ENCODE results near the gene MEIS1.

The MEIS1 gene

DNA sequence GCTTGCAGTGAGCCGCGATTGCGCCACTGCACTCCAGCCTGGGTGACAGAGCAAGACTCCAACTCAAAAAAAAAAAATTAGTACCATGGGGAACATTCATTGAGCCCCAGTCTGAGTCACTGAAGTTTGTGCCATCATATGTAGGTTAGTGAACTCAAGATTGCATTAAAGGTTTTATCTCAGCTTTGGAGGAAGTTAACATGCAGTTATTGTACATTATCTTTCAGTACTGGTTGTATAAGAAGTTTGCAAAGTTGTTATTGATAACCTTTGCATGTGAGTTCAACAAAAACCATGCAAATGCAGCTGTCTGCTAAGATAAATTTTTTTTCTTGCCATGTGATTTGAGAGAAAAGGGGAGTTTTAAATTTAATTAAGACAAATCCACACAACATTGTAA is 95.7 kb downstream of the MEIS1 start:
- in situ Hi-C loops (cut with HindIII; ENCODE audit: low sequenced_read_pairs), result no loop called here

DNA sequence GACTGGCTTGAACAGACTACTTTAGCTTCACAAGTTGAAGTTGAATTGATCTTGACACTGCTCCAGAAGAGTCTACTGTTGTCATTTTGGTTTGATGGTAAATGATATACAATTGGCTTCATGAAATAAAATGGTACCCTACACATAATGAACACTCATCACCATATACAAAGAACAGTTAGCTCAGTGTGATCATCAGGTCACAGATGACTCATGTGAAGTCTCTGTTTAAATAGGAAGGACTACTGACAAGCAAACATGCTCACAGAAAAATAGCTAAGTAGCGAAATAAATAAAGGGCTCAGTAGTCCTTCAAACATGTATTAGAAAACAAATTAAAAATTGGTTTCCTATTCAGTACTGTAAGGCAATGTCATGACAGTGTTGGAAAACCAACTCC is 96.2 kb downstream of the MEIS1 start:
- in situ Hi-C loops (cut with HindIII; ENCODE audit: low sequenced_read_pairs), result no loop called here

DNA sequence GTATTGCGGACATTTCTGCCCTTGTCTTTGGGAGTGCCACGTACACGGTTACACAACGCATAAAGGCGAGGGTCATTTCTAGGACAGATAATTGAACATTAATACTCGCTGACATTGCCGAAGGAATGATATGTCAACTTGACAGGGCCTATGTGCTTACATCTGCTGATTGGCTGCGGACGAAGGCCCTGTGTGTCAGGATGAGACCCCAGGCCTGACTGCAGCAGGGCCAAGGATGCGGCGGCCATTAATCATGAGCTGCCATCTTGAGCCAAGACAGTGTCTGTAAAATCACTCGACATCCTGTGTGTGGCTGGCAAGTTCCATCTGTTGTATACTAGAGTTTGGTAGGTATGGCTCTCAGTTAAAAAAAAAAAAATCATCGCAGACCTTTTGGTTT is 96.6 kb downstream of the MEIS1 start:
- in situ Hi-C loops (cut with HindIII; ENCODE audit: low sequenced_read_pairs), result no loop called here

DNA sequence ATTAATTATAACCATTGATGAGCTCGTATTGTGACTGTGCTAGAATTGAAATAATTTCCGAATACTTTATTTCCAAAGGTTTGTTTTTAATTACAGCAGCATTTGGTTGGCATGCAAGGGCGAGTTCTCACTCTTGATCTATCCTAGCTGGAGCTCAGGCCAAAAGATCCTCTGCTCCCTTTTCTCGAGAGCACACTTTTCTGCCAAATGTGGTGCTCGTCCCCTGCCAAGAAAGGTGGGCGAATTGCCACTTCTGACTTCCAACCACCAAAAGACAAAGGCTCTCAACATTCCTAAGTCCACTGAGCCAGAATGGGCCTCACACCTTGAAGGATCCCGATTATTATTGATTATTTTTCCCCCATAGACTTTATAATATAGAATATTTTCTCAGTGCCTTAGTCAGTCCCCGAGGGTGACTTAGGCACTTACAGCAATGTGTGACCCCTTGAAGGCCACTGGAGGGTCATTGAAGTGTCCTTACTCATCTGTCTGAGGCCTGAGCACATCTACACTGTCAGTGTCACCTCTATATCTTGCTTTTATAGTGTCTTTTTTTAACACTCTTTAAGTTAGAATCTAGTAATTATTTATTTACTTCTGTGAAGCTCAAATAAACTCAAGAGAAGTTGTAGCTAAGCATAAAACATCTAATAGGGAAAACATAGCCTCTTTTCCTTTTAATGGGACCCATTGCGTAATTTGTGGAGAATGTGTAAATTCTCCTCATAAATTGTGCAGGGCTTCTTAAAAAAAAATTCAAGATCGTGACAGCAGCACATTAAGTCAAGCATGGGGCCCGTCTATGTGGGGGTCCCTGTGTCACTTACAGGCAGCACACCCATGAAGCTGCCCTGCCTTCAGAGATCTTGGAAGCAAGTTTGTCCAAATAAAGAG is 98.3 kb downstream of the MEIS1 start:
- in situ Hi-C loops (cut with HindIII; ENCODE audit: low sequenced_read_pairs), result no loop called here

DNA sequence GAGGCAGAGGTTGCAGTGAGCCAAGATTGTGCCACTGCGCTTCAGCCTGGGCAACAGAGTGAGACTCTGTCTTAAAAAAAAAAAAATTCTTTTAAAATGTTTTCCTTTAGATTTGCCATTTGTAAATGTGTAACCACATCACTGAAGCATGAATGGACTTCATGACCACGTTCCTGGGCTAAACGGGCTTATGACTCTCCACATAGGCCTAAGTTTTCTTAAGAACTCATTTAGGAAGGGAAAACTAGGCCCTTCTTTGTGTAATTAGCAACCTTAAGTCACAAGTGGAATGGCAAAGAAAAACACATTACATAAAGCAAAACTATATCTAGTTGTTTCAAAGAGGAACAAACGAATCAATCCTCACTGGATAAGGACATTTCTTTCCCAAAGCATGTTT is 99.5 kb downstream of the MEIS1 start:
- in situ Hi-C loops (cut with HindIII; ENCODE audit: low sequenced_read_pairs), result no loop called here

DNA sequence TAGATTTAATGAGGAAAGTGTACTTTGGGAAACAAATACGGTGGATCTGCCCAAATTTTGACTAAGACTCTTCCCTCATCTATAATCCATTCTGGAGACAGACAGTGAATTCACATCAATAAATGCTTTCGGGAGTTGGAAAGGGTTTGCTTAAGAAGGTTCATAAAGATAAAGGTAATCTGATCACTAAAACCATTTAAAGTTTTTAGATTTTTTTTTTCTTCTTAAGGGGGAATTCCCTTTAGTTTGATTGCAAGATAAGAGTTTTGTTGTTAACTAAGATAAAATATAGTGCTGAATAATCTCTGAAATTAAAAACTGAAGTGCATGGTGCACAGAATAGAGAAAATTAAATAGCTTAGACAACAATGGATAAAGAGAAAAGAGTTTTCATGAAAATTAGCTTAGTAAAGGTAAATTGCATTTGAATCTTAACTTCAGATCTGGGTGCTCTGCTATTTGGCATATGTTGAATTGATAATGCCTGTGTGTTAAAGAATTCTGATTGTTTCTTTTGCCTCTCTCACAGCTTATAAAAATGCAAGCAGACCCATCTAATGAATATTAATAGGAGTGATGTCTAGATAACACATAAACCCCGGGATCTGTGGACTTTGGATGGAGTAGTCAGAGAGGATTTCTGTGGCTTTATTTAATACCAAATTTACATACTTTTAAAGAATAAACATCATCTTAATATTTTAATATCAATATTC is 100.8 kb downstream of the MEIS1 start:
- in situ Hi-C loops (cut with HindIII; ENCODE audit: low sequenced_read_pairs), result no loop called here

DNA sequence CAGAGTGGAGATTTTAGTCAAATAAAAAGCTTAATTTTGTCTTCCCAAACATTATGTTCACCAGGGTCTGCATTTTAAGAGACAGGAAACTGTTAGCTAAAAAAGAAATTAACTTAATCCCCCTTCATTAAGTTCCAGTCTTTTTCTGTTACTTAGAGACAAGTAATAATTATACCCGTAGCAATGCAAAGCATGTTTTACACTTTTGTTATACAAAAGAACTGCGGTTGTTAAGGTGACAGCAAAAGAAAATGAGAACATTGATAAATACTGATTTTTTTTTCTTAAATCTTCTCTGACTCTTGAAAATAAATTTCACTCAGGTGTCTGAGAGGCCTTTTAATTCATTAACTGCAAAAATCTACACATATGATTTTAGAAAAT is 101.4 kb downstream of the MEIS1 start:
- in situ Hi-C loops (cut with HindIII; ENCODE audit: low sequenced_read_pairs), result no loop called here

DNA sequence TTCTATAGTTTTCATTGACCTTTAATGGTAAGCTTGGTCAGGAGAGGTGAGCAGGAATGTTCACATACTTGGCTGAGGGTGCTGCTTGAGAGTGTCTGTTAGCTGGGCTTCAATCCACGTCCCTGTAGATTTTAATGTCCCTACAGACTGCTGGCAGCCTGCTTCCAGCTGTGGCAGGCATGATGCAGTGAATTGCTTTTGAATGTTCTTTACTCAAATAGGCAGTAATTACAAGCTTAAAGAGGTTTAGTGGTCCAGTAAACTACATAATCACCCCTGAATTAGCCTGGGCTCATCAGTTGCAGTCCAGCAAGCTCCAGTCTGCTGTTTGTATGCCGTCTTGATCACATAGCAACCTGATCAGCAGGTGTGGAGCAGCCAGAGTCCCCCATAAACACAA is 102.1 kb downstream of the MEIS1 start:
- in situ Hi-C loops (cut with HindIII; ENCODE audit: low sequenced_read_pairs), result no loop called here

DNA sequence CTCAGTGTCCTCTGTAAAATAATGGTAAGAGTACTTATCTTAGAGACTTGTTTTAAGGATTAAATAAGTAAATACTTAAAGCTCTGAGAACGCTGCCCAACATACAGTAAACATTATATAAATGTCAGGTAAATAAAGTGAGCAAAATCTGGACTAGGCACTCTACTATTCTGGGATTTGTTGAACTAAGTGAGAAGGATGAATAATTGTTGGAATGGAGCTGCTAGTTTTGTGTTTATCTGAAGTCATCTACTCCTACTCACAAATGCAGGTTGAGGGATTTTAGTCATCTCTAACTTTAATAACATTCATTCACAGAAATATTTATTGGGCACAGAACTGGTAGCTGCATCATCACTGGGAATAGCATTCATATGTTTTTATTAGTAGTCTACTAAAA is 103.4 kb downstream of the MEIS1 start:
- in situ Hi-C loops (cut with HindIII; ENCODE audit: low sequenced_read_pairs), result no loop called here

DNA sequence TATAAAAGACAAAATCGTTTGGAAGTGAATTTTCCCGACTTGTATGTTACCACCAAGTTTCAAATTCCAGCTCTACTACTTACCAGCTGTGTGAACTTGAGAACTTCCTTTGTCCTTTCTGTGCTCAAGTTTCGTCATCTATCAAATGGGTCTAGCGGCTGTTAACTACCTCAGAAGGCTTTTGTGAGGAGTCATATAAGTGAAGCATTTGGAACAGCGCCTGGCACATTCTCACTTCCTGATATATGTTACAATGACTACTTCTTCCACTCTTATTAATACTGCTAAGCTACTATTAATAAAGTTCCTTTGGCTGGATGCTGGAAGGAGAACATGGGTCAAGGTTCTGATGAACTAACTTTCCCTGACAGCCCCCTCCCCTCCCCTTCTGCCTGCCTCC is 104.5 kb downstream of the MEIS1 start:
- in situ Hi-C loops (cut with HindIII; ENCODE audit: low sequenced_read_pairs), result no loop called here

DNA sequence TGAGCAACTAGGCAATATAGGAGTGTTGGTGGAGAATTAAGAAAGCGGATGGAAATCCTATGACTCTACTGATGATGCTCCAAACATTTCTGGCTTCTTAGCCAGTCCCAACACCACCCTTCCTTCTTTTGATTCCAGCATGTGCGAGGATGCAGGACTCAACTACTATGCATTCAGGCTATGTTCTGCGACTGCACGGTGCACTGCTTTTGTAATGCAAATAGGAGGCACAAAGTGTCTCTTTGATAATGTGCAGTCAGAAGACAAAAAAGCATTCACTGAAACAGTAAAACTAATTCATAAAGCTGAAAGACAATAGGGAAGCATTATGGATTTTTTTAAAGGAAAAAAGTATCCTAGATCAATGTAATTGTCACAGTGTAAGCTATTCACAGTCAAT is 106.7 kb downstream of the MEIS1 start:
- in situ Hi-C loops (cut with HindIII; ENCODE audit: low sequenced_read_pairs), result no loop called here

DNA sequence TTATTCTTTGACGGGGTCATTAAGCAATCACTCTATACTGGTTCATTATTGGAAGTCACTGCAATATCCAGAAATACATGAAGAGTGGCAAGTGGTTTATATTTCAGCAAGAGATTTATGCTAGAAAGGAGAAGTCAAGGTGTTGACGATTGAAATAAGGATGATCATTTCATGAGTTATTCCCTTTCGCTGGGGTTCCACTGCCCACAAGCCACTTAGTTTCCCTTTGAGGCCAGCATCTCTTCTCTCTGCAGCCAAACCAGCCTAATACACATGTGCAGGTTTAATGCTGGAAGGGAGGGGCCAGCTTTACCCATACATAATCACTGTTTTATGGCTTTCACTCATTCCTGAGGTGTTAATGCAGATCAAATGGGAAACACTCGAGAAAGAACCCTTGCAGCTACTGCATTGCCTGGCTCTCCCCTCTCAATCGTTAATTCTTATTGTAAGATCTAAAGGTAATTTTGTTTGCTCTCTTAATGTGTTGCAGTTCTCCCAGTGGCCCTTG is 108.4 kb downstream of the MEIS1 start:
- in situ Hi-C loops (cut with HindIII; ENCODE audit: low sequenced_read_pairs), result no loop called here

DNA sequence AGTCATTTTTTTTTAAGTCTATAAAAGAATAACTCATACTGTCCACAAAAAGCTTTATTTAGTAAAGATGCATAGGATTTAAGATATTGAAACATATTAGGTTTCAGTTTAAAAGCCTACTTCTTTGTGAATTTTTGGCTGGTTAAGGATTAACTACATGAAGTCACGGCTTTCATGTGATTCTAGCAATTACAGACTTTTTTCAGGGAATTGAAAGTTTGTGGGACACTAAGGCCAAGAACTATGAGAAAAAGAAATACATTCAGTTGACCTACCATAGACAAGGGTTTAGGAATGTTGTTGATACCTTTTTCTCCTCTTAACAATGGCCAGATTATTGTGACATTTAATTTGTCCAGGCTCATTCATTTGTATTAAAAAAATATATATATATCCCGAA is 109.3 kb downstream of the MEIS1 start:
- in situ Hi-C loops (cut with HindIII; ENCODE audit: low sequenced_read_pairs), result no loop called here

DNA sequence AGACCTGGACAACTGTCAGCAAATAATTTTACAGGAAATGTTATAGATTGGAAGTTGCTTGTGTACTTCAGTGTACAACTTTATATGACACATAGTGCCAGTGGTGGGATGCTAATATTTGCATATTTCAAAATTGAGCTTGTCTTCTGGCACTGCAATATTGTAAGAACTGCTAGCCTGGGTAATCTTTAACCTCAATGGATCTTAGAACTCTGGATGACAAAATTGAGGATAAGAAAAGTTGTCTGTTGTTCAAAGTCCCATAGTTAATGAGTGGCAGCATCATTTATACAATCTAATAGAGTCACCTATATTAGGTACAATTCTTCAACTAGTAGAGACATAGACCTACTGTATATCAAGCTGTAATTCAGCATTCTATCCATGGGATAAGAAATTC is 110.3 kb downstream of the MEIS1 start:
- in situ Hi-C loops (cut with HindIII; ENCODE audit: low sequenced_read_pairs), result no loop called here

DNA sequence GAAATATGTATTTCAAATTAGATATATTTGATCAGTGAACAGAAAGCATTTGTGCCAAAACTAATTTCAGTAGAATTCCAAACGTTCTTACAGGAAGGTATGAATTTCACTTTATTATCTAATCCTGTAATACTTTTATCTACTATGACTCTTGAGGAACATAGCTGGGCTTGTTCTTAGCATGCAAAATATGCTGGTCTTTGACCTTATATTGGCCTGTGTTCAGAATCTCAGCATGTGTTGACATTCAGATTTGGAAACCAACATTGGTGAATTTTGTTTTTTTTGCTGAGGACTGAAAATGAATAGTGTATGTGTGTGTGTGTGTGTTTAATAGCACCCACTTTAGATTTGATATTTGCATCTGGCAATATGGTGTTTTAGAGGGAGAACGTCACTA is 112.2 kb downstream of the MEIS1 start:
- in situ Hi-C loops (cut with HindIII; ENCODE audit: low sequenced_read_pairs), result no loop called here

DNA sequence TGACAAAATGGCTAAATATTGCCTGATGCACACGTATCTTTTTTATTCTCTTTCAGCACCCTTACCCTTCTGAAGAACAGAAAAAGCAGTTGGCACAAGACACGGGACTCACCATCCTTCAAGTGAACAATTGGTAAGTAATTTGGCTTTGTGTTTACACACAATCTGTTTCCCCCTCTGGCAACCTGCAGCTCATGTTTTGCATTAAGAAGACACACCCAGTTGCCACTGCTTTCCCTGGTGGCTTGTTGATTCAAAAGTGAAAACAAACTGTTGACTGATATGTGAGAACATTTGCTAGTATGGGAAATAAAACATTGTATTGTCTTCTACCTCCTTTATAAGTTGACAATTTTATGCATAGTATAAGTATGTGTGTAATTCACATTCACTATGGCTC is 113.0 kb downstream of the MEIS1 start:
- in situ Hi-C loops (cut with HindIII; ENCODE audit: low sequenced_read_pairs), result no loop called here

DNA sequence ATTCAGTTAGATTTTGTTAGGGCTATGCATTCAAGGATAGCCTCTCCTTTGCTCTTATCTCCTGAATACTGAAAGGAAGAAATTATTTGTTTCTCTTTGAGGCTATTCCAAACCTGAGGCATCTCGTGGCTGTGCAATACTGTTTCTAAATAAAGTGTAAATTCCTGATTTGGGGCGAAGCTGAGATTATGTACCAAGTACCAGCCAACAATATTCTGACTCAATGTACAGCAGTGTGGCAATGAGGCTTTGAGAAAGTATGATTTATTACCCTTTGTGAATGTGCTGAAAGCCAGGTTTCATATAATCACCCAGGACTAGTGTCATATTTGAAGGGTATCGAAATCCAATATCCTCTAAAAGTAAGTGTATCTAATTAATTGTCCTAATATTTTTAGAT is 113.5 kb downstream of the MEIS1 start:
- in situ Hi-C loops (cut with HindIII; ENCODE audit: low sequenced_read_pairs), result no loop called here

DNA sequence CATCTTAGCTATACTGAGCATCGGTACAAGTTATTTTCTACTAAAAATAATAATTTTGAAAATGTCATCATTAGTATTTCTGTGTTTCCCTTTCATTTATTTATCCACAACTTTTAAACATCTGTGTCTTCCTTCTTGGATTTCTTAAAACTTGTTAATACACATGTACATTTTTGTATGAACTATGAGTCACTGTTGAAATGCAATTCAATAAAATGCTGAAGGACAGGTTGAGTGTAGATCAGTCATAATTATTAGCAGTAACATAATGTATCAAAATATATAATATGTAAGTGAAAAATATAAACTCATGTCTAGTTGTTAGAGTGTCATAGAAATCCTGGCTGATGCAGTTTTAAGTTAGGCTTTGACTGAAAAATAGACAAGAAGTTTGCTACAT is 115.9 kb downstream of the MEIS1 start:
- in situ Hi-C loops (cut with HindIII; ENCODE audit: low sequenced_read_pairs), result no loop called here

DNA sequence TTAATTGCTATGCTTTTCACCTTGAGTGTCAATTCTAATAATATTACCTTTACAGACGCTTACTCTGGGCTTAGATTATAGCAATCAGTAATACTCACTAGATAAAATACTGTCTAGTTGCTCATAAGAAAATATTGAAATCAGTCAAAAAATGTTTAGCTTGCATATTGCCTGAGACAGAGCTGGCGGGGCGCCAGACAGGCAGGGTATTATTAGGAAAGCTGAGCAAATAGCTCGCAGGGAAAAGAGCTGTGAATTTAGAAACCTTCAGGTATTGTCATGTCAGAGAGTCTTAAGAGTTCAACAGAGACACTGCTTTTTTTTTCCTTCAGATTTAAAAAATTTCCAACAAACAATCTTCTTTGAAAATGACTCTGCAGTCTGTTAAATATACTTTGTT is 118.4 kb downstream of the MEIS1 start:
- in situ Hi-C loops (cut with HindIII; ENCODE audit: low sequenced_read_pairs), result no loop called here

DNA sequence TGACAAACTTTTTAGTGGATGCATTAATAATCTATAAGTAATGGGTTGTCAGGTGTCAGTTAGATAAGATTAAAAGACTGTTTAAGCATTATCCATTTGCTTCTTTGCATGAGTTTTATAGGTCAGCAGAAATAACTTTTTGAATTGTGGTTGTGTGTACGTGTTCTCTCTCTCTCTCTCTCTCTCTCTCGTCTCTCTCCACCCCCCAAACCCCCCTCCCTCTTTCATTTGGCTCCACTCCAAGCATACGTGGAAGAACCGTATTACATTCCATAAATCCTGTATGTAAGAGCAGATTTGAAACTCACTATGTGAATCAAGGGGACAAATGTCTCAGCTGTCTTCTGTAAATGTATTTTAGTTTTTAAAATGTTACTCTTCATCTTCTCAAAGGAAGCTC is 120.2 kb downstream of the MEIS1 start:
- in situ Hi-C loops (cut with HindIII; ENCODE audit: low sequenced_read_pairs), result no loop called here

DNA sequence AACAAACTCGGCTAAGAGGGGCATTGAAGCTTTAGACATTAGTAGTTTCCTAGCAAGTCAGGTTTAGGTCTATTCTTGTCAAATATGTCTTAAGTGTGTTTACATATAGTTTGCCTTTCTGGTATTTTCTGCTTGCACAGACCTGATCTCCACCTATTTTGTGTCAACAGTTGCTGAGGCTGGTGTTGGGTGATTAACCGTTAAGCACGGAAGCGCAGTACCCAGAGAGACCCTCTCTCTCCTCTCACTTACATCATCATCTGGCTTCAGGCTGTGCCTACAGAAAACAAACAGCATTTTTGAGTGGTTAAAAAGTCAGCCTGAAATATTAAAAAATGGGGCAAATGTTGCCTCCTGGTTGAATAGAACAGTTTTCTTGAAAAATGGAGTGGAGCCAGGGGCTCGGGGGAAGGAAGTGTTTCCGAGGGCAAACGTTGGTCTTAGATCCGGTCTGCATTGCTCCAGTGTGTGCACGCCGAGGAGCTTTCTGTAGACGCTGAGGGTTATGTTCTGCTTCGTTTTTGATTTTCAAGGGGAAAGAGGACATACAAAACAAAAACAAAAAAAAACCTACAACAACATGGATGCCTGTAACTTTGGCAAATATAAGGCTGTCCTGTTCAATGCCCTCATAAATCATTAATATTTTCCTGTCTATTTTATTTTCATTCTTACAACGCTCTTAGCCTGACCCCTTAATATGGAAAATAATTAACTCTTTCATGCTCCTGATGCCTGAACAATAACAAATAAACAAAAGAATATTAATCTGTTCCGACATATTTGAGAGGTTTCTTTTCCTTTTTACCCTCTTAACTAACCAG is 120.8 kb downstream of the MEIS1 start:
- in situ Hi-C loops (cut with HindIII; ENCODE audit: low sequenced_read_pairs), result no loop called here
